Limb (tissue), 2 donors: ENCODE data around the gene F10.

ENCODE experiments used
- DNase-seq, 2 donors: peaks; one replicate each; pipeline ENCODE4 v3.0.0-alpha.2; 2016; ENCODE audit errors: extremely low spot score in 2 of 2

F10 gene

DNA sequence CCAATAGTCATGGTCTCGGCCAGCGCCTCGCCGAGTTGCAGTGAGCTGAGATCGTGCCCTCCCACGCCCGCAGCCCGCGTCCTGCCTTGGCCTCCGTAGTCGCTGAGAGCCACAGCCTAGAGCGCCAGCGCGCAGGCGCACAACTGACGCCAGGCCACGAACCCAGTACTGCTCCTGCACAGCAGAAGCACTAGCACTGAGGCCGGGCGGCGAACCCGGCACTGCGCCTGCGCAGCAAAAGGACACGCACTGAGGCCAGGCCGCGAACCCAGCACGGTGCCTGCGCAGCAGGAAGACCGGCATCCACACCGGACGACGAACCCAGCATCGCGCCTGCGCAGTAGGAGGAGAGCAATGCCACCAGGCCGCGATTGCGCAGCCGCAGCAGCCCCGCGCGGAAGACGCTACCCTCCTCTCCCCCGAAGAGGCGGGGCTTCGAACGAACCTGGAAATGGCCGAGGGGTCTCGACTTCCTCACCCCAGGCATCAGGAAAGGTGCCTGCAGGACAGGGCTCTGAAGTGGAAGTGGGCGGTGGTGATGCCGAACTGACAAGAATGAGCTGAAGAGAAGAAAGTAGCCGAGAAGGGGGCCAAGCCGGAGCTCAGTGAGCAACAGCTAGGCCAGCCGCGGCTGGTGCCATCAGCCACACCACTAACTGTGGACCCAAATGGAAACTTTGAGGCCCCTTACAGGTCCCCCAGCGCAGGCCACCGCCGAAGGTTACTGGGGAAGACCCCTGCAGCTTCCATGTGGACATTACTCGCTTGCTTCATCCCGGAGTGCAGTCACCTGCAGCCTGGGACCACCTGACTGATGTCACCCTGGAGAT lies 7.5 kb downstream of the F10 start:
- DNase-seq: peak in 1 of 2 donors; percentile 52

DNA sequence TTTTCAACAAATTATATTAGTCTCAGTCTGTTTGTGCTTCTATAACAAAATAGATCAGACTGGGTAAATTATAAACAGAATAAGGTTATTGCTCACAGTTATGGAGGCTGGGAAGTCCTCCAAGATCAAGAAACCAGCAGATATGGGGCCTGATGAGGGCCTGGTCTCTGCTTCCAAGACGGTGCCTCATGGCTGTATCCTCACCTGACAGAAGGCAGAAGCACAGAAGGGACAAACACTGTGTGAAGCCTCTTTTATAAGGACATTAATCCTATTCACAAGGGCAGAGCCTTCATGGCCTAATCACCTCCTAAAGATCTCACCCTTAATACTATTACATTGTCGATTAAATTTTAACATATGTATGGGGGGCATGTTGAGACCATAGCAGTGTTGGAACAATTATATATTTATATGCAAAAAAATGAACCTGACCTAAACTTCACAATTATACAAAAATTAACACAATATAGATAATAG lies 12.7 kb downstream of the F10 start:
- DNase-seq: no peak

DNA sequence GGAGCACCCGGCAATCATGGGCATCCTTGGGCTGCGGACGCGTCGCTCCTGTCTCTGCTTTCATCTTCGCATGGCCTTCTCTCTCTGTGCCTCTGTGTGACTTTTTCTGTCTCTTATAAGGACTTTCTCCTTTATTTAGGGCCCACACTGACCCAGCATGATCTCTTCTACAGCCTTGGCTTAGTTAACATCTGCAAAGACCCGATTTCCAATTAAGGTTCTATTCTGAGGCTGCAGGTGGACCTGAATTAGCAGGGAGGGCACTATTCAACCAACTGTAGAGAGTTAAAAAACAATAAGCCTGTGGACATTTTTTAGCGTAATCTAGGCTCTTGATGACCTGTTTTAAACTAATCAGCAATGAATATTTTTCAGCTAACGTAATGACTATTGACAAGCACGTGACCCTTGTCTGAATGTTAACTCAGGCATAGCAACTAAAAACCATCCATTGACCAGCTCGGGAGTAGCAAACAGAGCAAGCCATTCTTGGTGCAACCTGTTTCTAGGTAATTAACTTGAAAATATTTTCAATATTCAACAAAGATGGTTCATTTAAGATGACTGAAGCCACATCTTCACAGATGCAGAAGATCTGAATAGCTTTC lies 15.2 kb downstream of the F10 start:
- no peak for DNase-seq

DNA sequence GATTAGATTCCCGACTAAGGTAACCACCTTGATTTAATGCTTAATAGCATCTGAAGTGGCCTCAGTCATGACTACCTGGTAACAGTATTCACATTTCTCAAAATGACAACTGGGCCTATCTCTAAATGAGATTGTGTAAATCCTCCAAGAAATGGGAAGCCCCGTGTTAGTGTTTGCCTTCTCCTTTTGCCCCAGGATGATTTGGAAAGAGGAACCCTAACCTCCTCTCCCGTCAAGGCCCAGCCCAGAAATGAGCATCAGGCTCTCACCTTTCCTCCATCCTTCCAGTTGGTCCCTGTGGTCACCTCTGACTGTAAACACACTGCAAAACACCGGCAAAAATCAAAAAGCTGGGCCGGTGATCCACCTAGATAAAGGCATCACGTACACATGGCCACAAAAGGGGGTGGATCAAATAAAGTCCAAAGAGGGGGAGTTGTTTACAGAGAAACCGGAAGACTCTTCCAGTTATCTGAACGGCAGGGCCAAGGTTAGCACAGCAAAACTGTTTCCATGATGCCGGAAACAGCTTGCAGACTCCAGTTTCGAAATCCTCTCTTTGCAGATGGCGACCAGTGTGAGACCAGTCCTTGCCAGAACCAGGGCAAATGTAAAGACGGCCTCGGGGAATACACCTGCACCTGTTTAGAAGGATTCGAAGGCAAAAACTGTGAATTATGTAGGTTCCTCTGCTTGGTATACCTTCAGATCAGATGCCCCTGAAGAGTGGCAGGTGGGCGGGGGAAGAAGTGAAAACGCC lies 16.4 kb downstream of the F10 start:
- DNase-seq: peak in 1 of 2 donors; percentile 7

DNA sequence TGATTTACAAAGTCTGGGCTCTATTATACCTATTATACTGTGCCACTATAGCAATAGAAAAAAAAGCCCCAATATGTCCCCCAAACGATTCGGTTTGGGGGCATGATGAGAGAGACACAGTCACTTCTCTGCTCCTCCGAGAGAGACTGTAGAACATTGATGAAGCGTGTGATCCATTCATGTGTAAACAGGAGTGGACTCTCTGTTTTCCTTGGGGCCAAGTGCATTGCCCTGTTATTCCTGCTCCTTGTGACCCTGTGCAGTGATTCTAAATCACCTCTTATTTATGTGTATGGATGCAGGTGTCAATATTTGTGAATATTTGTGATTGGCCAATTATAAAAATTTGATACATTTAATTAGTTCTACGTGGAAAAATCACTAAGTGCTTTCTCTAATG lies 17.0 kb downstream of the F10 start:
- DNase-seq: no peak

GRCh38 chr13:113140677-113141600 lies 18.3 kb downstream of the F10 start:
- peak in 1 of 2 donors; percentile 20 for DNase-seq

GRCh38 chr13:113141601-113141970 lies 19.0 kb downstream of the F10 start:
- peak in 1 of 2 donors; percentile 13 for DNase-seq

- no peak for DNase-seq
These were observed 20.3 kb downstream of the F10 start for GRCh38 chr13:113142876-113143275.

DNA sequence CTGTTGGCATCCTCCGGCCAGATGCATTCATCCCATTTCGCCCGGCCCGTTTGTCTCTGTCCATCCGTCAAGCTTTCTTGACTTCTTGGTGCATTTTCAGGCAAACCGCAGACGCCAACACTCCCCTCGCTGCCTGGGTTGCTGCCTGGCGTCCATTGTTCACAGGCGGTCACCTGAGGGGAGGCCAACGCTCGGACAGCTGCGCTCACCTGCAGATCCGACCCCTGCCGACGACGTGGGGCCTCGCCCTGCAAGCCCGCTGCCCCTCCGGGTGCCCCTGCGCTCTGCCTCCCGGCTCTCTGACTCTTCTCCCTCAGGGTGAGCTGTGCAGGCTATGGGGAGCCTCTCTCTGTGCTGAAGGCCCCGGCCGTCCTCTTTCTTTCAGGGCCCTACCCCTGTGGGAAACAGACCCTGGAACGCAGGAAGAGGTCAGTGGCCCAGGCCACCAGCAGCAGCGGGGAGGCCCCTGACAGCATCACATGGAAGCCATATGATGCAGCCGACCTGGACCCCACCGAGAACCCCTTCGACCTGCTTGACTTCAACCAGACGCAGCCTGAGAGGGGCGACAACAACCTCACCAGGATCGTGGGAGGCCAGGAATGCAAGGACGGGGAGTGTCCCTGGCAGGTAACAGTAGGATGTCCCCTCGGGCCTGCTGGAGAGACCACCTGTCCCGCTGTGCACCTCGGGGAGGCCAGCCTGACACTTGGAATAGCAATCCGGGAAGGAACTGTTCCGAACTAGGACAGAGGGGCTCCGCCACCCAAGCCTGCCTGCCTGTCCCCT lies 21.1 kb downstream of the F10 start:
- peak in 1 of 2 donors; percentile 21 for DNase-seq

DNA sequence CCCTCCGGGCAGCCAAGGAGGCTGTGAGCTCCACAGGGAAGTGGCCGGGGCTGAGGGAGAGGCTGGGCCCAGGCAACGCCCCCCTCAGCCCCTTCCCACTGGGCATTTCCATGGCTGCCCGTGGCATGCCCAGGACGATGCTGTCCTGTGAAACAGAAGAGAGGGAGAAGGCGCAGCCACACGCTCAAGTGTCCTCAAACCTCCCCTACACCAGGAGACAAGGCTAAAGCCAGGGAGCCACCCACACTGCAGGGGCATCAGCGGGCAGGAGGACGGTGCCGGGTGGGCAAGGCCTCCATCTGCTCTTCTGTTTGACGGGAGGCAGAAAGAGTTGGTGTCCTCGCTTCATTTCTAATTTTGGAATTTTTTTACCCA lies 21.6 kb downstream of the F10 start:
- DNase-seq: no peak

DNA sequence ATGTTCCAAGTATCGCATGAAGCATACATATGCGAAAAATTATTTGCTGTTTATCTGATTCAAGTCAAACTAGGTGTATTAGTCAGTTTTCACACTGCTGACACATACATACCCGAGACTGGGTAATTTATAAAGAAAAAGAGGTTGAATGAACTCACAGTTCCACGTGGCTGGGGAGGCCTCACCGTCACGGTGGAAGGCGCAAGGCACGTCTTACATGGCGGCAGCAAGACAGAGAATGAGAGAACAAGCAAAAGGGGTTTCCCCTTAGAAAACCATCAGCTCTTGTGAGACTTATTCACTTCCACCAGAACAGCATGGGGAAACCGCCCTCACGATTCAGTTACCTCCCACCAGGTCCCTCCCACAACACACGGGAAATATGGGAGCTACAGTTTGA lies 22.9 kb downstream of the F10 start:
- DNase-seq: no peak

DNA sequence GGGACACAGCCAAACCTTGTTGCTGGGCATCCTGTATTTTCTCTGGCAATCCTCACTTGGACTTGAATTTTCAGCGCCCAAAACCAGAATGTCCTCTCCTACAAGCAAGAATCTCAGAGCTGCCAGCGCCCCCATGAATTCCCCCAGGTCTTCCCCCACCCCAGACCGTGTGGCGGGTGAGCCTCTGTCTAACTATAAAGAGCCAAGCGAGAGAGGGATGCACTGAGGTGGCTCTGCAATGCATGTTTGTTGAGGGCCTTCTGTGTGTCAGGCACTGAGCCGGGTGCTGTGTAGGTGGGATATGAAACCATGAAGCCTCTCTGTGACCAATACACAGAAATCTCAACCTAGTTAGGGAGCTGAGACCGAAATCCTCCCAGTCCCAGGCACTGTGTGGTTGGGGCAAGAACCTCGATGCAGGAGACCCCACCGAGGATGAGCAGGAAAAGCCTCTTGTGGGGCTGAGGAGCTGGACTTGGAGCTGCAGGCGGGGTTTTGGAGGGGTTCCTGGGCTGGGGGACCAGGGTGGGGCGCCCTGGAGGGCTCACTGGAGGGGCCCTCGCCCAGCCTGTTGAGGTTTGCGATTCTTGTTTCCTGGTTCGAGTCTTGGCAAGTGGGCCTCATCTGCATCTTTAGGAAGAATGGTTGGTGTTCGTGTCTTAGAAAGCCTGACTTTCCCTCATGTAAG lies 23.5 kb downstream of the F10 start:
- DNase-seq: no peak

DNA sequence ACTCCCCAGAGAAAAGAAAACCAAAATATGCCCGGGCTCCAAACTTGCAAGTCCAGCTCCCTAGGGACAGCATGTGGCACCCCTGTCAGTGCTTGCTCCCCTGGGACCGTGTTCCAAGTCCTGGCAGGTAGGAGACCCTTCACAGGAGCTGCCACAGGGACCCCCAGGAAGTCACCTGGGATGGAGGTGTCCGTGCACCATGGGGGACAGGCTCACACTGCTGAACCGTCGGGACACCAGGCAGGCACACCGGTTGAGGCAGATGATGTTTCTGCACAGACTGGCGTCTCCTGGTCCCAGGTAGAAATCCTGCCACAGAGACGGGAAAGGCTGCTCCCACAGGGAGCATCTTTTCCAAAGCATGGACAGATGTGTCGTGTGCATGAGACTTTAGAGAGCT lies 24.2 kb downstream of the F10 start:
- DNase-seq: no peak

- DNase-seq: no peak
These were observed 24.6 kb downstream of the F10 start for GRCh38 chr13:113147206-113147605.

DNA sequence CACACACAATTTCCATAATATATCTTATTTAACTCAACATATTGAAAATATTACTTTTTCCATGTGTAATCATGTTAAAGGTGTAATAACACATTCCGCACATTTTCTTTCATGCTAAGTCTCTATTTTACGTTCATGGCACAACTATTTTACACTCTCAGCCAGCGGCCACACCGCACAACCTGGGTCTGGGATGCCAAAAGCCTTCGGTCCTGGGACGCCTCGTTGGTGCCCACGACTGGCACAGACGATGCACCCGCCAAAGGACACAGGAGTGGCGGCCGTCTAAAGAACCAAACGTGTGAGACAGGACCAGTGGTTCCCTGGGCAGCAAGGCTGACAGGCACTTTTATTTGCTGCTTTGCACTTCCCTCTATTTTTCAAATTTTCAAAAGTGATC lies 25.8 kb downstream of the F10 start:
- no peak for DNase-seq

DNA sequence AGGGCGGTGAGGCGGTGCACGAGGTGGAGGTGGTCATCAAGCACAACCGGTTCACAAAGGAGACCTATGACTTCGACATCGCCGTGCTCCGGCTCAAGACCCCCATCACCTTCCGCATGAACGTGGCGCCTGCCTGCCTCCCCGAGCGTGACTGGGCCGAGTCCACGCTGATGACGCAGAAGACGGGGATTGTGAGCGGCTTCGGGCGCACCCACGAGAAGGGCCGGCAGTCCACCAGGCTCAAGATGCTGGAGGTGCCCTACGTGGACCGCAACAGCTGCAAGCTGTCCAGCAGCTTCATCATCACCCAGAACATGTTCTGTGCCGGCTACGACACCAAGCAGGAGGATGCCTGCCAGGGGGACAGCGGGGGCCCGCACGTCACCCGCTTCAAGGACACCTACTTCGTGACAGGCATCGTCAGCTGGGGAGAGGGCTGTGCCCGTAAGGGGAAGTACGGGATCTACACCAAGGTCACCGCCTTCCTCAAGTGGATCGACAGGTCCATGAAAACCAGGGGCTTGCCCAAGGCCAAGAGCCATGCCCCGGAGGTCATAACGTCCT lies 26.4 kb downstream of the F10 start:
- DNase-seq: no peak

- no peak for DNase-seq
These were observed 27.3 kb downstream of the F10 start for GRCh38 chr13:113149711-113150549.

- no peak for DNase-seq
These were observed 28.2 kb downstream of the F10 start for GRCh38 chr13:113150550-113151365.
